ENCODE data around the gene PLEKHA4. TPM values are rescaled to one million over a fixed set of nuclear protein-coding genes. Genes with fewer than 3 reads are reported as not detected.

Gene PLEKHA4
- total RNA-seq, 2 experiments from 2014 or later = 4.8 to 5.5 TPM

DNA sequence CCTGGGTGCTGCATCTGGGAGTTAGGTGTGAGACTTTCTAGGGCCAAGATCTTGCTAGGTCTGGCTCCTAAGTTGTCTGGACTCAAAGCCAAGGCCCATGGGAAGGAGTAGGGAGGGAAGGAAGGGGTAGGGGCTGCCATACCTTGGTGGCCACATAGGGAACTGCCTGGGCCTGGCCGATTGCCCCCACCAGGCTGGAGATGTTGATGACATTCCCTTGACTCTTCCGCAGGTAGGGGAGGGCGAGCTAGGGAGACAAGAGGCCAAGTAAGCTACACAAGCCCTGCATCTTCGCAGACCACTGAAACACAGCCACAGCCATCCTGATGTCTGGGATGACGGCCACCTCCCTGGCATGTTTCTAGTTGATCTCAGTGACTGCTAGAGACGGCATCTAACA, 53.5 kb downstream of the PLEKHA4 start:
- ChIA-PET CTCF (interaction anchor here (0.8 kb wide), 1 partner anchor 20 kb away, joined by 3 read pairs; no protein-coding TSS in a partner anchor), POLR2A (no interaction called here)

DNA sequence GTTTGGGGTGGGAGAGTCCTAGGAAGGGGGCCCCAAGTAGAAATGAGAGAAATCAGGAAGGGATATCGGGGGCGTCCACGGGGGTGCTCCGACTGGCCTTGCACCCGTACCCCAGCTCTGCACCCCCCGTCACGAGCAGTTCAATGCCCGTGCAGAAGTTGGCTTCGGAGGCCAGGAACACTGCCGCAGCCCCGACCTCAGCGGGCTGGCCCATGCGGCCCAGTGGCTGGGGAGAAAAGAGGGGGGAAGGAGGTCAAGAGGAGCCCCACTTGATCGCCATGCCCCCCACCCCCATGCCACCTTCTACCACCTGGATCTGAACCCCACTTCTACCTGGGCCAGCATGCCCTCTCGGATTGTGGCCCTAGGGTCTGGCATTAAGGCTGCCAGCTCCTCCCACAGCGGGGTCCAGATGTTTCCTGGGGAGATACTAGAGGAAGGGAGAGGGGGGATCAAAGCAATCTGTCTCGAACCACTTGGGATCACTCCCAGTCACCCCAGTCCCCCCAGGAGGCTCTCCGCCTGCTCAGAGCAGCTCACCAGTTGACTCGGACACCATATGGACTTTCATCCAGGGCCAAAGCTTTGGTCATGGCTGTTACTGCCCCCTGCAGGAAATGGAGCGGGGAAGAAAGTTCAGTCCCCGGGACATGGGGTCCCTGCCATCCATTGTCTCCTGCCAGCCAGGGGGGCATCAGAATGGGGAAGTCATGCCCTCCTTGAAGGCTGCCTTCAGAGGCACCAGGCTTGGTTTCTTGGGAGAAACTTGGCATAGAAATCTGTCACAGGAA, 55.1 kb downstream of the PLEKHA4 start:
- POLR2A ChIA-PET = no interaction called here
- CTCF ChIA-PET = interaction anchor here (0.6 to 2.8 kb wide), 5 partner anchors 19 to 505 kb away, joined by 3 to 17 read pairs (median 3); no protein-coding TSS in a partner anchor

DNA sequence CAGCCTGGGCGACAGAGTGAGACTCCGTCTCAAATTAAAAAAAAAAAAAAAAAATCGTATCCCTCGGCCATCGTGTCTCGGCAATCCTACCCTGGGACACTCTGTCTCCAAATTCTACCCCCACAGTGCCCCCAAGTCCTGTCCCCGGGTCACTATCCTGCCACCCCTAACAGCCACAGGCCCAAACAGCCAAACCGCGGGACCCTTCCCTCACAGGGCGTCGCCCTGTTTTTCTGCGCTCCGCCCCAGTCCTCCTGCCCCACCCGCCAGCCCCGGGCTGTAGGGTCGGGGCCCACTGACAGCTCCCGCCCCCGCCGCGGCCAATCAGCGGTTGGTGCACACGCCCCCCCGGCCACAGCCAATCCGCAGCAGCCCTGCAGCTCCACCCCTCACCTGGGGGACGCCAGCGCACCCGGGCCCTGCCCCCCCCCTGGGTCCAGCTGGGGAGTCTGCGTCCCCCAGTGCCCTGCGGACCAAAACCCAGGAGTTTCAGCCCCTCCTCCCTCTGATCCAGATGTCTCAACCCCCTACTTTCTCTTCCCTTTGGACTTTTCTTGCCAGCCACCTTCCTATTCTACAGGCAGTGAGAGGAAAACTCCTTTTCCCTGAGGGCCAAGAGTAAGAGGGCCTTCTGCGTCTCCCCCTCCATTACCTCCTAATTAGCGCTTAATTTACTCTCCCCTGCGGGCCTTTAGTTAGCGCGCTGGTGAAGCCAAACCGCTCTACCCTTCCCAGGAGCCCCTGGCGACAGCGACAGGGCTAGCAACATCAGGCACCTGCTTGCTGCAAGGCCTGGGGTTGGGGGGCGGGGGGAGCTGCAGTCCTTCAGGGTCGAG, 56.1 kb downstream of the PLEKHA4 start:
- ChIA-PET POLR2A (no interaction called here), CTCF (interaction anchor here (0.6 to 2.8 kb wide), 7 partner anchors 9 to 161 kb away, joined by 3 to 17 read pairs (median 4); partner anchors contain the start of gene HSD17B14)

DNA sequence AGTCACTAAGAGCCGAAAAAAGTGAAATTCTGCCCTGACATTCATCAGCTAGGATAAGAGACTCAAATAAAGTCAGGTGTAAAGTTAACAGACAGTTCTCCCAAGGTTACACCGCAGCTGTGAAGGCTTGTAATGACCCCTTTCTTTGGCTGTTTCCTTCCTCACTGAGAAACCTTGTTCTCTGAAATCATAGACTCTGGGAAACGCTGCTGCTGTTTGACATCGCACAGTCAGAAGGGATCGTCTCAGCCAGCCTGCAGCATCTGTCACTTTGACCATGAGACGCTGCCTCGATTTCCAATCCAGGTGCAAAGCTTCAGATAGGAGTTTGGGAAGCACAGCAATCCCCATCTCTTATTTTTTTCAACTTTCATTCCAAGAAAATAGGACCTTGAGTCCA, 58.3 kb downstream of the PLEKHA4 start:
- POLR2A ChIA-PET = interaction anchor here (0.7 kb wide), 1 partner anchor 341 kb away, joined by 4 read pairs; no protein-coding TSS in a partner anchor
- CTCF ChIA-PET = interaction anchor here (0.6 to 1.5 kb wide), 3 partner anchors 22 to 435 kb away, joined by 3 to 6 read pairs (median 4); no protein-coding TSS in a partner anchor

DNA sequence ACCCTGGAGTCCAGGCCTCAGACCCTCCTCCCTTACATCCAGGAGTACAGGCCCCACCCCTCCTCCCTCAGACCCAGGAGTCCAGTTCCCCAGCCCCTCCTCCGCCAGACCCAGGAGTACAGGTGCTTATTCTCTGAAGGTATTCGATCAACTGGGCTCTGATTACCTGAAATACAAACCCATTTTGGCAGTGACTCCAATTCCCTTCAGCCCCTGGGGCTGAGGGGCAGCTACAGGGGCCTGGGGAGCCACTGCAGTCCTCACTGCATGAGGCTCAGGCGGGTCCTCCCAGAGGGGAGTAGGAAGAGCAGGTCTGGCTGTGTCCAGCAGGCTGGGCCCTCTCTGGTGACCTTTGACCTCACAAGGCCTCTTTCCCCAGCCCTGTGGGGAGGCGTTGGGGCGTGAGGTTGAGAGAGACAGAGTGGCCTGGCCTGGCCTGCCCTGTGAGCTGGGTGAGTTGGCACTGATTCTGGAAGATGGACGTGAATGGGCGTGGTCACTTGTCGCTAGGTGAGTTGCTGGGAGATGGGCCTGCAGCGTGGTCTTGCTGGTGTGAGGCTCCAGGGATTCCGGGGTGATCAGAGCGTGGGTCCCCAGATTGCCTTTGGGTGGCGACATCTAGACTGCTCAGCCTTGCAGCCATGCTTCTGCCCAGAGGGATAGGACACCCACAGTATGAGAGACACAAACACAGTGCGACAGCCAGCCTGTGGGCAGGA, 60.7 kb downstream of the PLEKHA4 start:
- POLR2A ChIA-PET = no interaction called here

DNA sequence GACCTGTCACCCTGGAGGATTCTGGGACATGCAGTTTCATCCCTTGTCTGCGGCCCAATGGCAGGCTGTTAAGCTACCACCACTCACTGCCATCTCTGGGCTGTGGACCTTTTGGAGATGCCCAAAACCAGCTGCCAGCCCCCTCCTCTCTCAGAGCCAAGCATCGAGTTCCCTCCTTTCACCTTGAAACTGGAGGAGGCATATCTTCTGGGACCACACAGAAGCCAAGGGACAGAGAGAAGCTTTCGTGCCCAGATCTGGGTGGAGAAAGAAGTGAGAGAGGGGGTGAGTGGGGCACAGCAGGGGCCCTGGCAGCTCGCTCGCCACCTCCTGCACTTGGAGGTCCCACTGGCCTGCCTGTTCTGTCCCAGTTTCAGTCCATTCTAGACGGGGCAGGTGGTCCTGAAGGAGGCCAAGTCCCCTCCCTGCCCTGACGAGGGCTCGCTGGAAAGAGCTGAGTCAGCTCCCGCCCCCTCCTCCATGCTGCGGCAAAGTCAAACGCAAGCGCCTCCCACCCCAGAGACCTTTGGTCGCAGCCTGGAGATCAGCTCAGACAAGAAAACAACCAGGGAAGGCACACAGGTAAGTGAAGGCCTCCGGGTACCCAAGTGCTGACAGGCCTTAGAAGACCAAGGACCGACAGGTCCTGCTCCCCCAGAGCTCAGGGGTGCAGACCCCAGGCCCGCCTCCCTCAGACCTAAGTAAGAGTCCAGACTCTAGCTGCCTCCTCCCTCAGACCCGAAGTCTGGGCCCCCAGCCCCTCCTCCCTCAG, 61.4 kb downstream of the PLEKHA4 start:
- CTCF ChIA-PET = interaction anchor here (0.8 to 1.5 kb wide), 3 partner anchors 12 to 154 kb away, joined by 3 to 12 read pairs (median 4); no protein-coding TSS in a partner anchor
- POLR2A ChIA-PET = interaction anchor here (0.6 kb wide), 1 partner anchor 835 kb away, joined by 3 read pairs; no protein-coding TSS in a partner anchor

More for the DNA sequence above, 60.7 kb downstream of the PLEKHA4 start:
- CTCF ChIA-PET = interaction anchor here (1.4 to 1.8 kb wide), 3 partner anchors 13 to 19 kb away, joined by 4 to 12 read pairs (median 5); no protein-coding TSS in a partner anchor

DNA sequence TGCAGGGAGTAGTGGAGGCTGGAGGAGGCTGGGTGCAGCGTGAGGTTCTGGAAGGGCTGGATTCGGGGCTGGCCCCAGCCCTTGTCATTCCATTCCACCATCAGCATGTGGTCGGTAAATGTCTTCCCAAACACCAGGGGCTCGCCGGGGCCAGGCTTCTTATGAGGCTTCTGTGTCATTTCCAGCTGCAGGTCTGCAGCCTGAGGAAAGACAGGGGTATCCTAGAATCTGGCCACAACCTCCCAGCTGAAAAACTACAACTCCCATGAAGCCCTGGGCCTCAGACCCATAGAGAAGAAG, 61.9 kb downstream of the PLEKHA4 start:
- ChIA-PET POLR2A (no interaction called here), CTCF (interaction anchor here (0.8 to 1.5 kb wide), 3 partner anchors 11 to 153 kb away, joined by 3 to 12 read pairs (median 4); no protein-coding TSS in a partner anchor)

DNA sequence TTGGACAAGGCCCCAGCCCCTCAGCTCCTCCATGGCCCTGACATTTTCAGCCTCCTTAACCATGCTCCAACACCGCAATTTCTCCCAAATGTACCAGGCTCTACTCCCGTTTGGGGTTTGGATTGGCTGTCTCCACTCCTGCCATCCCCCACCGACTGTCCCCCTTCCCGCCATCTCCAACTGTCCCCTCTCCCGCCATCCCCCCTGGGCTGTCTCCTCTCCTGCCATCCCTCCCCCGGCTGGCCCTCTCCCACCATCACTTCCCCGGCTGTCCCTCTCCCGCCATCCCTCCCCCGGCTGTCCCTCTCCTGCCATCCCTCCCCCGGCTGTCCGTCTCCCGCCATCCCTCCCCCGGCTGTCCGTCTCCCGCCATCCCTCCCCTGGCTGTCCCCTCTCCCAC, 63.0 kb downstream of the PLEKHA4 start:
- POLR2A ChIA-PET = no interaction called here

DNA sequence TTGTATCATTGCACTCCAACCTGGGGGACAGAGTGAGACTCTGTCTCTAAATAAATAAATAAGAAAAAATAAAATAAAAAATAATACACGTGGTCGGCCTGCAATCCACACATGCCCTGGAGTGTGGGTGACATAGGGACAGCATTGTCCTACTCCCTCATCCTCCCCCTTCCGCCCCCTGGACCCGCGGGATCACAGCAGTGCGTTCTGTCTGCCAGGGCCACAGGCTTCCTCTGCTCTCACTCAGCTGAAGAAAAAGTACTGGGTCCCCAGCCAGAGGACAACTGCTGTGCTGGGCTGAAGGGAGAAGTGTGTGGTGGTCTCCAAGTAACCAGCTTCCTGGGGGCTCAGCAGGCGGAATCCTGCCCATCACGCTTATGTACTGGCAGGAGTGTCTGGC, 63.9 kb downstream of the PLEKHA4 start:
- CTCF ChIA-PET = interaction anchor here (0.6 to 1.5 kb wide), 2 partner anchors 8 to 442 kb away, joined by 3 read pairs; no protein-coding TSS in a partner anchor
- POLR2A ChIA-PET = no interaction called here

More for the DNA sequence above, 63.0 kb downstream of the PLEKHA4 start:
- CTCF ChIA-PET = no interaction called here

DNA sequence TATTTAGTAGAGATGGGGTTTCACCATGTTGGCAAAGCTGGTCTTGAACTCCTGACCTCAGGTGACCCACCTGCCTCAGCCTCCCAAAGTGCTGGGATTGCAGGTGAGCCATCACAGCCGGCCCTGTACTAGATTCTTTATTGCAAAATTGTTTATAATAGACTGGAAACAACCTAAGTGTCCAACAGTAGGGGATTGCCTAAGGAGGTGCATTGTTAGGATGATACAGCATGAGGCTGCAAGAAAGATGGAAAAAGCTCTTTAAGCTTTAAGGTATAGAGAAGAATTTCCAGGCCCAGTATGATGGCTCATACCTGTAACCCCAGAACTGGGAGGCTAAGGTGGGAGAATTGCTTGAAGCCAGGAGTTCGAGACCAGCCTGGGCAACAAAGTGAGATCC, 65.8 kb downstream of the PLEKHA4 start:
- POLR2A ChIA-PET = no interaction called here
- CTCF ChIA-PET = interaction anchor here (0.5 to 0.7 kb wide), 2 partner anchors 77 to 396 kb away, joined by 3 to 4 read pairs; no protein-coding TSS in a partner anchor

DNA sequence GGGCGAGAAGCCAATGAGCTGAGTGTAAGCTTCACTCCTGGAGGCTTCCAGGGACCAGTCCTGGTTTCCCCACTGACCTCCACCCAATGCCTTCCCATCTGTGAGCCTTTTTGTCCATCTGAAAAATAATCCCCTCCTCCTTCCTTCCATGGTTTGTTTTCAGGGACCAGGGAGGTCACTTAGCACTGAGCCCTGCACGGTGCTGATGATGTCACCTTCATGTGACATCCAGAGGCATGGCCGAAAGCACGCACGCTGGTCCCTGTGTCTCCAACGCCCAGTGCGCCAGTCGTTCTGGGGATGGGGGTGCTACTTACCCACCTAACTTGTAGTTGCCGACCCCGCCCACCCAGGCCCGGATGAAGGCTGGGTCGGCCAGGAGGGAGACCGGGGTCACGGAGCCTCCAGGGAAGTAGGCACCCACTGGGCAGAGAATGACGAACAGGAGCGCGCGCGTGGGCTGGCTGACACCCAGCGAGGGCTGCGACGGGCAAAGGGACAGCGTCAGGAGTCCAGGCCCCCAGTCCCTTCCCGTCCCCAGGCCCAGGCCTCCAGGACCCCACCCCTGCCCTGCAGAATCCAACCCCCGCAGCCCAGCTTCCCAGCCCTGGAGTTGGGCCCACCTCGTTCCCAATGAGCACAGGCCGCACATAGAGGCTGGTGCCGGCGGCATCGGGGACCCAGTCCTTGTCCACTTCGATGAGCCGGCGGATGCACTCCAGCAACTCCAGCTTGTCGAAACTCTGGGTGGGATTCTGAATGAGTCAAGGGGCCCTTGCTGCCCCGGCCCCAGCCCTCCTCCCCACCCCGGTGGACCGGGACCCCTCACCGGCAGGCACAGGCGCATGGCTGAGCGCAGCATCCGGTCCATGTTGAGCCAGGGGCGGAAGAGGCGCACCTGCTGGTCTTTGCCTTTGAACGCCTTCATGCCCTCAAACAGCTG, 68.8 kb downstream of the PLEKHA4 start:
- CTCF ChIA-PET = interaction anchor here (1.2 to 6.3 kb wide), 2 partner anchors 37 to 44 kb away, joined by 3 to 31 read pairs; partner anchors contain the start of gene HSD17B14
- POLR2A ChIA-PET = no interaction called here

DNA sequence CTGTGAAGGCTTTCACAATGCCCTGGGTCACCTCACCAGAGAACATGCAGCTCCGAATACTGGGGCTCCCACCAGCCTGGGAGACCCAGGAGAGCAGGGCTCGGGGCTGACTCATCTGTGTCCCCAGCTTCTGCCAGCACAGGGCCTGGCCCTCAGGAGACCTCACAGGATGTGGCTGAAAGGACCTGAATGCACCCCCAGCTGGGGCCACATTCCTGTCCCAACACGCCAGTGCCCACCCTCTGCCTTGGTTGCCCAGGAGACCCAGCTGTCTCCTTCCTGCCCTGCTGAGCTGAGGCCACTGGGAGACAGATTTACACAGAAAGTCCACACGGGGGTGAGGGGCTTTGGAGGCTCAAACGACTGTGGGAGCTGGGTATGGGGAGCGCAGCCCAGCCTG, 69.5 kb downstream of the PLEKHA4 start:
- ChIA-PET CTCF (interaction anchor here (1.2 to 6.3 kb wide), 2 partner anchors 38 to 45 kb away, joined by 3 to 31 read pairs; partner anchors contain the start of gene HSD17B14), POLR2A (no interaction called here)

DNA sequence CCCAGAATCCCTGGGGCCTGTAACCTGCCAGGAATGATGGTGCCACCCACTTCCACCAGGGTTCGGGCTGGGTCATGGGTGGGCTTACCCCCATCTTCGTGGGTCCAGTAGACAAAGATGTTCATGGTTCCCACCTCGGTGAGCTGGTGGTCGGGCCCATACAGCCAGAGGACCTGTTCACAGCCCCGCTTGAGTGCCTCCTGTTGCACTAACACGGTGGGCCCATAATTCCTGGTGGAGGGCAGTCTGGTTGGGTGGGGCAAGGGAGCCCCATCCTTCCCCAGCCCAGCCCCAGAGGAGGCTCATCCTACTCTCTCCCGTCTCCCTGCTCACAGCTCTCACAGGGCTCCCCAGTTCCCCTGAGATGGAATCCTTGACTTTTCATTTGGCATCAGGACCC, 71.3 kb downstream of the PLEKHA4 start:
- CTCF ChIA-PET = interaction anchor here (1.1 to 6.3 kb wide), 3 partner anchors 39 to 48 kb away, joined by 4 to 31 read pairs (median 5); partner anchors contain the start of gene HSD17B14
- POLR2A ChIA-PET = no interaction called here

DNA sequence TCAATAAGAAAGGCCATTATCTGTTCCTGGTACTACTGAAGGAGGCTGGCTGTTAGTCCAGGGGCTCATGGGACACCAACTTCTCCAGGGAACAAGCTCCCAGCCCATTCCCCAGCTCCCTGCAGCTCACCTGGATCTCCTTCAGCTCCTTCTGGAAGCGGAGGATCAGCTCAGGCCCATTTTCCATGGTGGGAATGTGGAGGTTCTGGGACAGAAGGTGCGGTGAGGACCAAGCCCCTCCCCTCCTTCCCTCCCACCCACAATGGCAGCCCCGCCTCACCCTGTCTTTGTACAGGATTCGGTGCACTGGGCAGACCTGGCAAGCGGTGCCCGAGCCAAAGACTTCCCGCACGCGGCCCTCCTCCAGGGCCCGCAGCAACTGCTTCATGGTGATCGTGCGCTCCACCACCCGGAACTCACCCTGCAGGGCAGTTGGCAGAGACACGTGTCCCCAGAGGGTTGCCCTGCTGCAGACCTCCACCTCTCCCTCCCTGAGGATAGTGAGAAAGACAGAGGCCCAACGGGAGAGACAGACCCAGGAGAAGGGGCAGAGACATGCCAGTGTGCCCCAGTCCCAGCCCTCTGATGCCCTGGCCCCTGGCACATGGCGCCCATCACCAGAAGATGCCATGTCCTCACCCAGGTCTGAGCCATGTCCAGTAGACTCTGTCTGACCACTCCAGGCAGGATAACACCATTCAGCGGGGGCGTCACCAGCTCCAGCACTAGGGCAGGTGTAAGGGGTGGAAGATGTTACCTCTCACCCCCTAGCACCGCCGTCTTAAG, 71.9 kb downstream of the PLEKHA4 start:
- POLR2A ChIA-PET = interaction anchor here (0.6 to 1.5 kb wide), 2 partner anchors 171 to 211 kb away, joined by 6 to 8 read pairs; no protein-coding TSS in a partner anchor
- CTCF ChIA-PET = interaction anchor here (1.4 to 6.3 kb wide), 6 partner anchors 12 to 260 kb away, joined by 3 to 33 read pairs (median 8); partner anchors contain the start of genes GYS1, HSD17B14 and RUVBL2

DNA sequence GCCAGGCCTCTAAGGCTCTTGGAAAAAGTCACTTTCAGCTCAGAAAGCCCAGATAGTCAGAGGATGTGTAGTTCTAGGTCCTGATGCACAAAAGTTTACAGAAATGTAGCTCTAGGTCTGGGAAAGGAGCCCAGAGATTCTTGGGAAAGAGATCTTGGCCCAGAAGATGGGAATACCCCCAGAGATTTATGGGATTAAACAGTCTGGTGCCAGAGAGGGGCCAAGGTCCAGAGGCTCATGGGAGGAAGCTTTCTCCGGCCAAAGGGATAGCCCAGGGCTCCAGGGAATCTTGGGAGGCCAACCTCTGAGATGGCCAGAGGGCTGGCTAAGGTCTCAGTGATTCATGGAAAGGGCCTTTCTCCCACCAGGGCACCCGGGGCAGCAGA, 72.7 kb downstream of the PLEKHA4 start:
- POLR2A ChIA-PET = interaction anchor here (0.5 to 1.5 kb wide), 5 partner anchors 79 to 211 kb away, joined by 3 to 8 read pairs (median 4); partner anchors contain the start of gene FTL

More for the DNA sequence above, 72.7 kb downstream of the PLEKHA4 start:
- CTCF ChIA-PET = interaction anchor here (0.6 to 6.3 kb wide), 17 partner anchors 9 to 261 kb away, joined by 3 to 33 read pairs (median 3); partner anchors contain the start of genes BCAT2, GYS1, HSD17B14 and RUVBL2

All from activated CD8-positive, alpha-beta memory T cell treated with anti-CD3 and anti-CD28 coated beads for 36 hours (primary cell).